Hepatocyte (in vitro differentiated cells): ENCODE results near the gene ACSBG1. TPM values are rescaled to one million over a fixed set of nuclear protein-coding genes. Genes with fewer than 3 reads are reported as not detected.
A peak's percentile ranks its signal among the peaks of the same experiment; 100 is the strongest.

Experiments used
- DNase-seq: peaks from one replicate; pipeline ENCODE4 v3.0.0-alpha.2; 2016; ENCODE audit warnings: low spot score
- H2AFZ ChIP-seq: fragments of 200-600 bp; sonication (generic); 2 replicates; pipeline ENCODE4 v1.6.0; 2016; ENCODE audit warnings: antibody characterized with exemption, mild to moderate bottlenecking
- H3K27ac ChIP-seq: fragments of 200-600 bp; sonication (generic); 2 replicates; pipeline ENCODE4 v1.5.1; 2016; ENCODE audit warnings: mild to moderate bottlenecking
- H3K27me3 ChIP-seq: fragments of 200-600 bp; sonication (generic); 2 replicates; pipeline ENCODE4 v1.6.1; 2016
- H3K36me3 ChIP-seq: fragments of 200-600 bp; sonication (generic); replicated peaks from 2 replicates; pipeline ENCODE4 v1.5.1; 2016; ENCODE audit warnings: low read depth; ENCODE audit not compliant: insufficient read depth
- H3K4me1 ChIP-seq: fragments of 200-600 bp; sonication (generic); 2 replicates; pipeline ENCODE4 v1.5.1; 2016; ENCODE audit warnings: mild to moderate bottlenecking, moderate library complexity; ENCODE audit not compliant: insufficient read depth
- H3K4me2 ChIP-seq: fragments of 200-600 bp; sonication (generic); 2 replicates; pipeline ENCODE4 v1.6.0; 2016
- H3K4me3 ChIP-seq: fragments of 200-600 bp; sonication (generic); 2 replicates; pipeline ENCODE4 v1.5.1; 2016; ENCODE audit warnings: mild to moderate bottlenecking
- H3K79me2 ChIP-seq: fragments of 200-600 bp; sonication (generic); 2 replicates; pipeline ENCODE4 v1.6.0; 2017; ENCODE audit warnings: mild to moderate bottlenecking
- H3K9me2 ChIP-seq: fragments of 200-600 bp; sonication (generic); replicated peaks from 2 replicates; pipeline ENCODE4 v1.6.0; 2017; ENCODE audit warnings: mild to moderate bottlenecking; ENCODE audit not compliant: insufficient read depth
- H3K9me3 ChIP-seq: fragments of 200-600 bp; sonication (generic); 2 replicates; pipeline ENCODE4 v1.5.1; 2016; ENCODE audit warnings: low read depth, mild to moderate bottlenecking
- H4K20me1 ChIP-seq: fragments of 200-600 bp; sonication (generic); 2 replicates; pipeline ENCODE4 v1.6.0; 2016; ENCODE audit warnings: mild to moderate bottlenecking; ENCODE audit not compliant: insufficient read depth, poor library complexity, severe bottlenecking
- CTCF ChIP-seq: fragments of 200-600 bp; sonication (generic); IDR thresholded peaks from 2 replicates; pipeline ENCODE4 v1.5.1; 2016; ENCODE audit warnings: antibody characterized with exemption, mild to moderate bottlenecking; ENCODE audit not compliant: poor library complexity
- EZH2 ChIP-seq: fragments of 200-600 bp; sonication (generic); IDR thresholded peaks from 2 replicates; pipeline ENCODE4 v1.6.1; 2016; ENCODE audit warnings: antibody characterized with exemption, mild to moderate bottlenecking, borderline replicate concordance
- EZH2phosphoT487 ChIP-seq: fragments of 200-600 bp; sonication (generic); IDR thresholded peaks from one replicate; pipeline ENCODE4 v1.6.1; 2018; ENCODE audit warnings: antibody characterized with exemption, mild to moderate bottlenecking, low read depth, moderate library complexity; ENCODE audit not compliant: unreplicated experiment, severe bottlenecking
- WGBS: methylation state at CpG from one replicate; pipeline ENCODE4 v1.1.6; 2016; ENCODE audit warnings: low lambda C conversion rate; ENCODE audit errors: missing lambda C conversion rate; 5-methylcytosine and 5-hydroxymethylcytosine counted together
- polyA plus RNA-seq: library from polyadenylated mRNA; unstranded; fragments of >200 nt; fragmentation: Nextera tagmentation; extraction: Ambion mirVana; gene quantifications from 2 replicates; pipeline ENCODE4 v1.2.1, GENCODE V29; 2016
- total RNA-seq: library from RNA; depleted of rRNA; stranded (reverse); fragments of >200 nt; gene quantifications from 2 replicates; pipeline ENCODE4 v1.2.3, GENCODE V29; 2014

ACSBG1 gene
- total and polyA plus RNA-seq, 2 experiments from 2014 or later: 0.10 to 0.93 TPM

- no peaks in the 10 kb centered on the region for H3K27me3 ChIP-seq
- H3K4me2 ChIP-seq: no peak overlapping the region
- H3K4me1 ChIP-seq: peaks cover 3% of the 10 kb centered on the region
- DNase-seq: no peak
- H4K20me1 ChIP-seq: no peaks in the 10 kb centered on the region
- 89% methylated on average over 2 of the region's 2 CpGs for WGBS
- no peak overlapping the region for H3K4me3 ChIP-seq
- no peaks in the 10 kb centered on the region for H3K9me2 ChIP-seq
- no peak overlapping the region for H2AFZ ChIP-seq
- TF ChIP-seq CTCF (no peak), EZH2 (no peak)
- H3K36me3 ChIP-seq: no peaks in the 10 kb centered on the region
- H3K9me3 ChIP-seq: no peaks in the 10 kb centered on the region
- no peaks in the 10 kb centered on the region for H3K79me2 ChIP-seq
- peak overlapping the region; percentile 39 for H3K27ac ChIP-seq
Observed at GRCh38 chr15:78224023-78224411, 10.3 kb downstream of the ACSBG1 start.

GRCh38 chr15:78223396-78224022 is 10.9 kb downstream of the ACSBG1 start:
- WGBS: 66% methylated on average over 4 of the region's 4 CpGs
- no peak overlapping the region for H3K4me3 ChIP-seq
- H3K79me2 ChIP-seq: no peaks in the 10 kb centered on the region
- H3K4me1 ChIP-seq: peaks cover 3% of the 10 kb centered on the region
- no peaks in the 10 kb centered on the region for H3K9me3 ChIP-seq
- TF ChIP-seq CTCF (no peak), EZH2 (no peak), EZH2phosphoT487 (no peak)
- no peaks in the 10 kb centered on the region for H3K9me2 ChIP-seq
- no peaks in the 10 kb centered on the region for H3K27me3 ChIP-seq
- H3K4me2 ChIP-seq: no peak overlapping the region
- peak overlapping the region; percentile 39 for H3K27ac ChIP-seq
- H4K20me1 ChIP-seq: no peaks in the 10 kb centered on the region
- no peak overlapping the region for H2AFZ ChIP-seq
- DNase-seq: no peak
- H3K36me3 ChIP-seq: no peaks in the 10 kb centered on the region

- Histone ChIP-seq H3K79me2 (no peaks in the 10 kb centered on the region), H3K27ac (peak overlapping the region; percentile 89), H3K36me3 (no peaks in the 10 kb centered on the region), H3K27me3 (no peaks in the 10 kb centered on the region), H3K9me3 (no peaks in the 10 kb centered on the region), H4K20me1 (no peaks in the 10 kb centered on the region), H3K9me2 (no peaks in the 10 kb centered on the region), H3K4me2 (no peak overlapping the region), H3K4me3 (no peak overlapping the region), H3K4me1 (peaks cover 3% of the 10 kb centered on the region), H2AFZ (no peak overlapping the region)
- DNase-seq: no peak
- TF ChIP-seq EZH2phosphoT487 (no peak), EZH2 (no peak), CTCF (no peak)
- 95% methylated on average over 5 of the region's 5 CpGs for WGBS
Observed at GRCh38 chr15:78222745-78223395, 11.5 kb downstream of the ACSBG1 start.
